ENCODE data around the gene VAV1.

Gene VAV1

GRCh38 chr19:6906559-6907060, 134.1 kb downstream of the VAV1 start:
- no peak overlapping the region for H3K4me3 ChIP-seq (ENCODE audit: low read depth, low read length)
- H3K27ac ChIP-seq (ENCODE audit: extremely low read depth, low read depth, low read length) = no peak overlapping the region
- ChIA-PET CTCF (interaction anchor here (0.6 kb wide), 1 partner anchor 12 kb away, joined by 5 read pairs; no protein-coding TSS in a partner anchor), POLR2A (no interaction called here)
- no peaks in the 10 kb centered on the region for H3K4me1 ChIP-seq (ENCODE audit: control insufficient read depth, insufficient read depth, low read length)
- no peaks in the 10 kb centered on the region; the same call in 1 of the 2 replicates for H3K9me3 ChIP-seq (ENCODE audit: control insufficient read depth, insufficient read depth, low read depth, low read length)
- H3K36me3 ChIP-seq (ENCODE audit: control insufficient read depth in 2 of 2, insufficient read depth in 1 of 2, low read length in 2 of 2) = no peaks in the 10 kb centered on the region
- TF ChIP-seq ZNF280D (tag by site-specific recombination; IDR thresholded peaks at IDR 0.05) = peak; percentile 75; the same call in 1 of the 2 replicates
- no peak for TF ChIP-seq ZIC2 (tag by site-specific recombination; IDR thresholded peaks at IDR 0.05)
- no peak for TF ChIP-seq ZNF426 (tag by site-specific recombination; IDR thresholded peaks at IDR 0.05)
- TF ChIP-seq ZNF843 (tag by site-specific recombination; IDR thresholded peaks at IDR 0.05) = no peak
- TF ChIP-seq ZSCAN16 (tag by site-specific recombination; IDR thresholded peaks at IDR 0.05) = no peak
- TF ChIP-seq, protein P1, sequence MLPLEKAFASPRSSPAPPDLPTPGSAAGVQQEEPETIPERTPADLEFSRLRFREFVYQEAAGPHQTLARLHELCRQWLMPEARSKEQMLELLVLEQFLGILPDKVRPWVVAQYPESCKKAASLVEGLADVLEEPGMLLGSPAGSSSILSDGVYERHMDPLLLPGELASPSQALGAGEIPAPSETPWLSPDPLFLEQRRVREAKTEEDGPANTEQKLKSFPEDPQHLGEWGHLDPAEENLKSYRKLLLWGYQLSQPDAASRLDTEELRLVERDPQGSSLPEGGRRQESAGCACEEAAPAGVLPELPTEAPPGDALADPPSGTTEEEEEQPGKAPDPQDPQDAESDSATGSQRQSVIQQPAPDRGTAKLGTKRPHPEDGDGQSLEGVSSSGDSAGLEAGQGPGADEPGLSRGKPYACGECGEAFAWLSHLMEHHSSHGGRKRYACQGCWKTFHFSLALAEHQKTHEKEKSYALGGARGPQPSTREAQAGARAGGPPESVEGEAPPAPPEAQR (tag by site-specific recombination; IDR thresholded peaks at IDR 0.05) = no peak

Measured in HEK293 (cell line).